ENCODE measurements around the gene RRP12.
"Not testable (repeated sequence)": the region's sequence is repeated elsewhere in the genome, so short reads cannot be mapped to it uniquely, and the experiment has no call there.

Gene RRP12

GRCh38 chr10:97362310-97363033 is 38.7 kb downstream of the RRP12 start:
- DNase-seq, result no peak

GRCh38 chr10:97361537-97361901 is 39.6 kb downstream of the RRP12 start:
- no peak for DNase-seq

- DNase-seq, result no peak
These were observed 40.2 kb downstream of the RRP12 start for GRCh38 chr10:97360705-97361536.

- DNase-seq, result no peak
These were observed 42.4 kb downstream of the RRP12 start for GRCh38 chr10:97358781-97359180.

- DNase-seq, result no peak
These were observed 42.8 kb downstream of the RRP12 start for GRCh38 chr10:97358349-97358748.

GRCh38 chr10:97356918-97357317 is 44.2 kb downstream of the RRP12 start:
- DNase-seq, result no peak

GRCh38 chr10:97356318-97356914 is 44.7 kb downstream of the RRP12 start:
- no peak for DNase-seq

GRCh38 chr10:97355571-97355975 is 45.6 kb downstream of the RRP12 start:
- no peak for DNase-seq

GRCh38 chr10:97353945-97354344 is 47.2 kb downstream of the RRP12 start:
- DNase-seq, result no peak

- no peak for DNase-seq
These were observed 51.2 kb downstream of the RRP12 start for GRCh38 chr10:97349752-97350513.

GRCh38 chr10:97347317-97347716 is 53.8 kb downstream of the RRP12 start:
- no peak for DNase-seq

- DNase-seq, result not testable (repeated sequence)
These were observed 57.5 kb downstream of the RRP12 start for GRCh38 chr10:97343664-97344063.

GRCh38 chr10:97341416-97341815 is 59.7 kb downstream of the RRP12 start:
- DNase-seq, result no peak

GRCh38 chr10:97338041-97338440 is 63.1 kb downstream of the RRP12 start:
- no peak for DNase-seq

- no peak for DNase-seq
These were observed 64.0 kb downstream of the RRP12 start for GRCh38 chr10:97336942-97337831.

GRCh38 chr10:97336446-97336845 is 64.7 kb downstream of the RRP12 start:
- DNase-seq, result no peak

GRCh38 chr10:97336006-97336405 is 65.1 kb downstream of the RRP12 start:
- DNase-seq, result no peak

GRCh38 chr10:97335188-97335619 is 65.9 kb downstream of the RRP12 start:
- no peak for DNase-seq

GRCh38 chr10:97334370-97335175 is 66.6 kb downstream of the RRP12 start, which contains the start of gene FRAT2:
Gene FRAT2 (minus strand): TSS chr10:97334729. CDS start chr10:97334572, 157 bp downstream.
- DNase-seq, result peak in 1 of 2 experiments; percentile 77

GRCh38 chr10:97333601-97334369 is 67.4 kb downstream of the RRP12 start:
- no peak for DNase-seq

Data from SW 1271 (cell line).